HG03565 (cell line): Measurements from ENCODE around the gene KRT33A.
"Not testable (repeated sequence)": the region's sequence is repeated elsewhere in the genome, so short reads cannot be mapped to it uniquely, and the experiment has no call there.

Source experiments
- ATAC-seq: cut with Tn5 transposase; IDR thresholded peaks from one replicate; pipeline ENCODE4 v1.9.1; 2021; ENCODE audit warnings: mild to moderate bottlenecking, moderate library complexity; ENCODE audit not compliant: unreplicated experiment

KRT33A gene

GRCh38 chr17:41350381-41350878 lies at the start of gene KRT33A:
TSS of gene KRT33A (minus strand) at chr17:41350828. CDS start at chr17:41350767, 61 bp downstream.
- not testable (repeated sequence) for ATAC-seq

GRCh38 chr17:41396996-41397660 lies 46.5 kb upstream of the KRT33A start, which contains the start of gene KRT31:
TSS of gene KRT31 (minus strand) at chr17:41397608. CDS start at chr17:41397539, 69 bp downstream.
- no peak for ATAC-seq

DNA sequence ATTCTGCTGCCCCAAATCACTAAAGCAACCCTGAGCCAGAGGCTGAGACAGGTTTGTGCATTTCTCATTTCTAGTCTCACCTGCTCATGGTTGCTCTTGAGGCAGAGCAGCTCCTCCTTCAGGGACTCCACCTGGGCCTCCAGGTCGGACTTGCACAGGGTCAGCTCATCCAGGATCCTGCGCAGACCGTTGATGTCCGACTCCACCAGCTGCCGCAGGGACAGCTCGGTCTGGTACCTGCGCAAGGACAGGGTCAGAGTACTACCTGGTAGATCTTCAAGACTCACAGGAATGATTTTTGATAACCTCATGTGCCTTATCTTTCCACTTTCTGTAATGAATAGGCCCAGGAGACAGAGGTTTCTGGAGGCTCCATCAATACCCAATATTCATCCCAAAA lies 45.7 kb upstream of the KRT33A start:
- ATAC-seq = no peak

DNA sequence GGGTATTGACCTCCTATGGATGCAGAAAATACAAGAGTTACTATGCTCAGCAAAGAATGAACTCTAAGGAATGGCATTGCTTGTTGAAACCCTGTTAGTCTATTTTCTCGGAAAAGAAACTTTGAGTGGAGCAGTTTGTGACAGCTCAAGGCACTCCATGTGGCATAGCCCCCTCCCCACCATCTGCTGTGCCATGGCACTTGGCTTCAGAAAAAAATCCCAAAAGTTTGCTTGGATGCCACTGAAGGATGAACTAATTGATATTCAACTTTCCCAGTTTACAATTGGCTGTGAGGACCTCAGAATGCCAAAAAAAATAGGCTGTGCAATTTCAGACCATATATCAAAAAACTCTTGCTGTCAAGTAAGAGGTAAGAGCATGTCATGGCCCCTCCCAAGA lies 45.0 kb upstream of the KRT33A start:
- no peak for ATAC-seq

- ATAC-seq = not testable (repeated sequence)
These were observed 44.4 kb upstream of the KRT33A start for GRCh38 chr17:41395044-41395443.

- no peak for ATAC-seq
These were observed 43.8 kb upstream of the KRT33A start for GRCh38 chr17:41394254-41394996.

DNA sequence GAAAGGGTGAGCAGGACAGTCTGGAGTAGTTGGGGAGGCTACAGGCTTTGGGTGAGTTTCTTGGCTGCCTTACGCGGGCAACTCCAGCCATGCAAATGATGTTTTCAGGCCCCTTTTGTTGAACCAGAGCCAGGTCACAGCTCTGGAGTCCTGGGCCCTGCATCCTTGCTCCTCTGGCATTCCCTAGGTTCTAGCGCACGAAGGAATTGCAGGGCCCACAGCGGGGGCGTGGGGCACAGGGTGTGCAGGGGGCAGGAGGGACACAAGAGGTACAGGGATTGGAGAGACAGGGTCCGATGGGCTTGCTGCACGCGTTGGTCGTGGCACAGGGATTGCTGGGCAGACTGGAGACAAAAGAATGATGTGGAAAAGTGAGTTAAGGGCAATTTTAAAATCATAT lies 43.2 kb upstream of the KRT33A start:
- ATAC-seq = no peak

DNA sequence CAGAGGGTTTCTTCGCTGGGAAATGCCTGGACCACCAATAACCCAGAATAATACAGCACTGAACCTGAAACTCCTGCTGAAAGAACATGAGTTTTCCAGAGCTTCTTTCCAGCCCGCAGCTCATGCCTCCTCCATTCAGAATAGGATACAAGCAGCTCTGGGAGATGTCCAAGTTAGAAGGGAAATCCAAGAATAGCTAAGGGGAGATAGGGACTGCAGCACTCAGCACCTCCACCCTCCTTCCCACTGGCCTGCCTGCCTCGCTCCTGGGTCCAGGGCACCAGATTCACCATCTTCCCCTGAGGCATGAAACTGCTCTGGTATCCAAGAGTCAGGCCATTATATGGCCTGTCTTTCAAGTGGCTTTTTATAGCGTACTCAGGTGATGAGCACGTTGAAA lies 42.7 kb upstream of the KRT33A start:
- no peak for ATAC-seq

DNA sequence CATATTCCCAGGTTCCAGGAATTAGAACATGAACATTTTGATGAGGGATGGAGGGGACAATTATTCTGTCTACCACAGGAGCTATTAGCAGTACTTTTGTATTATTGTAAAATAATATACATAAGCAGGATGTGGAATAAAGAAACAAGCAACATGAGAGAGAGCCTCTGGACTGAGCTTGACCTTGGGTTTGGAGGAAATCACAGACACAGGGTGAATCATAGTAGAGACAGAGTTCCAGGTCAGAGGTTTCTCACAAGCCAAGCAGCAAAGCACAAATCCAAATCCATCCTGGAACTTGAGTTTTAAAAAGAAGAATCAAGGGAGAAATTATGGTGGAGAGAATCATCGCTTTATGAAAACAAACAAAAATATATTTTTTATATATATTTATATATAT lies 41.6 kb upstream of the KRT33A start:
- ATAC-seq = no peak

- no peak for ATAC-seq
These were observed 40.9 kb upstream of the KRT33A start for GRCh38 chr17:41391535-41391934.

- ATAC-seq = no peak
These were observed 39.8 kb upstream of the KRT33A start for GRCh38 chr17:41390411-41390938.

- no peak for ATAC-seq
These were observed 37.0 kb upstream of the KRT33A start for GRCh38 chr17:41387670-41388069.

DNA sequence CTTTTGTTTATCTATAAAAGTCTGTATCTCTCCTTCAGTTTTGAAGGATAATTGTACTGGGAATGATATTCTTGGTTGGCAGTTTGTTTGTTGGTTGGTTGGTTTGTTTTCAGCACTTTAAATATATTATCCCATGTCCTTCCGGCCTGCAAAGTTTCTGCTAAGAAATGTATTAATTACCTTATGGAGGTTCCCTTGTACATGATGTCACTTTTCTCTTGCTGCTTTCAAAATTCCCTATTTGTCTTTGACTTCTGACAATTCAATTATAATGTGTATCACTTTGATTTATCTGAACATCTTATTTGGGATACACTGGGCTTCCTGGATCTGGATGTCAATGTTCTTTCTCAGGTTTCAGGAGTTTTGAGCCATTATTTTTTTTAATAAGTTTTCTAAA lies 35.6 kb upstream of the KRT33A start:
- ATAC-seq = no peak

GRCh38 chr17:41383690-41384089 lies 33.1 kb upstream of the KRT33A start:
- no peak for ATAC-seq

DNA sequence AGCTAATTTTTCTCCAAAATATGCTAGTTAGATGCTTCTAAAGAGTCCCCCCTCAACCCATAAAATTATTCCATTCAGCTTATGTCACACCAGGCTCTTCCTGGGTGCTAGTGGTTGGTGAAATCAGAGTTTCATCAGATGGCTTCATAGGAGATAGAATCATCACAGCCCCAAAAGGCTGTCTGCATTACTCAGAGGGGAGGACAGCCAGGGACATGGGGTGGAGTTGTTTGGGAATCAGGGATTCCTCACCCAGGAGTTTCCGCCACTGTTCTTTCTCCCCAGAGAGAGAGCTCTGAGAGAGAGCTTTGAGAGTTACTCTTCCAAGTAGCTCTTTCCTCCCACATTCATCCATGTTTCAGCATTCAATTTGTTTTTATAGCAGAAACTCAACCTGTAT lies 31.8 kb upstream of the KRT33A start:
- ATAC-seq = no peak

- ATAC-seq = not testable (repeated sequence)
These were observed 31.3 kb upstream of the KRT33A start, which contains the start of gene KRT34 for GRCh38 chr17:41381943-41382342. TSS of gene KRT34 (minus strand) at chr17:41382306. CDS start at chr17:41382246, 60 bp downstream.

DNA sequence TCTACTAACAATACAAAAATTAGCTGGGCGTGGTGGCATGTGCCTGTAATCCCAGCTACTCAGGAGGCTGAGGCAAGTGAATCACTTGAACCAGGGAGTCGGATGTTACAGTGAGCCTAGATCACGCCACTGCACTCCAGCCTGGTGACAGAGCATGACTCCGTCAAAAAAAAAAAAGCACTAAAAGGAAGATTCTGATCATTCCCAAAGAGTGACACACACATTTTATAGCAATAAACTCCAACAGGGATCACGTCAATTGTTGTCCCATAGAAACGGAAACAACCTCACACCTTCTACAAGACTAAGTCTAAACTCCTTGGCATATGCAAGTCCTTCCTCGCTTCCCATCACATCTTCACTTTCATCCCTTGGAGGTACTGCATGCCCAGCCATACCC lies 29.5 kb upstream of the KRT33A start:
- not testable (repeated sequence) for ATAC-seq

DNA sequence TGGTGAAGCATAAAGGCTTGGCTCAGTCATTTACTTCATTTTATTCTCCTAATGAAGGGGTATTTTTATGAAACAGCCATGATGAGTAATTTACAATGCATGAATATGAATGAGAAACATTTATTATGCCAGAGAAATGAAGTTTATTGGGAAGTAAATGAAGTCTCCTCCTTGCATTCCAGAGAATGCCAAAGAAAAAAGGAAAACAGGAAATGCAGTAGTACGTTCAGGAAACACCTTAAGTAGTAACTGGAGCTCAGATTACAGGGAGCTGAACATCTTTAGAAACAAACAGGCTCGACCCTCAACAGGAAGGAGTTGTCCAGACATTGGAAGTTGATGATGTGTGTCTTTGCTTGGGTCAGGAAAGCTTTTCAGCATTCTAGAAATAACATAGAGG lies 26.9 kb upstream of the KRT33A start:
- no peak for ATAC-seq

GRCh38 chr17:41369713-41370112 lies 19.1 kb upstream of the KRT33A start, which contains the start of gene KRT33B:
TSS of gene KRT33B (minus strand) at chr17:41369813. CDS start at chr17:41369750, 63 bp downstream.
- no peak for ATAC-seq

- no peak for ATAC-seq
These were observed 18.4 kb upstream of the KRT33A start for GRCh38 chr17:41369023-41369422.

DNA sequence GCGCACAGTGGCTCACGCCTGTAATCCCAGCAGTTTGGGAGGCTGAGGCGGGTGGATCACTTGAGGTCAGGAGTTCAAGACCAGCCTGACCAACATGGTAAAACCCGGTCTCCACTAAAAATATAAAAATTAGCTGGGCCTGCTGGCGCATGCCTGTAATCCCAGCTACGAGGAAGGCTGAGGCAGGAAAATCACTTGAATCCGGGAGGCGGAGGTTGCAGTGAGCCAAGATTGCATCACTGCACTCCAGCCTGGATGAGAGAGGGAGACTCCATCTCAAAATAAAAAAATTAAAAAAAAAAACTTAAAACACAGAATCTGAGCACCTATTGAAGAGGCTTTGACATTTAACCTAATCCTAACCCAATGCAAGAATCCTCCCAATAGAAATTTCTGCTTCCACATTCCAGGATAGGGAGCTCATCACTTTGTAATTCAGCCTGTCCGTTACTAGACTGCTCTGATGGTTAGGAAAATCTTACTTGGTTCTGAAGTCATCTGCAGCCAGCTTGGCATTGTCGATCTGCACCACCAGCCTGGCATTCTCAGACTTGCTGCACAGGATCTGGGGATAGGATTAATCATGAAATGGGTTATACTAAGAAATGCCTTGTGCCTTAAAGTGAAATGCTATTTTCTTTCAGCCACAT lies 16.9 kb upstream of the KRT33A start:
- ATAC-seq = no peak
